IPS-18a (cell line): Measurements from ENCODE around the gene SELP.

Source experiments
- H3K27ac ChIP-seq: one replicate; pipeline ENCODE4 v1.5.1; 2013; ENCODE audit warnings: low read length
- H3K27me3 ChIP-seq: one replicate; pipeline ENCODE4 v1.6.1; 2013; ENCODE audit warnings: mild to moderate bottlenecking, low read length; ENCODE audit not compliant: control insufficient read depth, insufficient read depth
- H3K36me3 ChIP-seq: one replicate; pipeline ENCODE4 v1.6.1; 2013; ENCODE audit warnings: low read depth, low read length; ENCODE audit not compliant: control insufficient read depth
- H3K4me1 ChIP-seq: one replicate; pipeline ENCODE4 v1.6.1; 2013; ENCODE audit warnings: low read depth, low read length; ENCODE audit not compliant: control insufficient read depth
- H3K4me3 ChIP-seq: one replicate; pipeline ENCODE4 v1.5.1; 2013; ENCODE audit warnings: low read length
- H3K9ac ChIP-seq: one replicate; pipeline ENCODE4 v1.6.1; 2013; ENCODE audit warnings: mild to moderate bottlenecking, low read length, moderate library complexity
- H3K9me3 ChIP-seq: one replicate; pipeline ENCODE4 v1.6.1; 2013; ENCODE audit warnings: low read depth, low read length; ENCODE audit not compliant: control insufficient read depth

Gene SELP

GRCh38 chr1:169618367-169618766, 11.6 kb downstream of the SELP start:
- no peaks in the 10 kb centered on the region for H3K36me3 ChIP-seq
- no peaks in the 10 kb centered on the region for H3K4me1 ChIP-seq
- no peaks in the 10 kb centered on the region for H3K27me3 ChIP-seq
- no peak overlapping the region for H3K27ac ChIP-seq
- no peak overlapping the region for H3K9ac ChIP-seq
- no peak overlapping the region for H3K4me3 ChIP-seq
- no peaks in the 10 kb centered on the region for H3K9me3 ChIP-seq

- H3K27me3 ChIP-seq: no peaks in the 10 kb centered on the region
Observed at GRCh38 chr1:169615803-169616202, 14.1 kb downstream of the SELP start.

DNA sequence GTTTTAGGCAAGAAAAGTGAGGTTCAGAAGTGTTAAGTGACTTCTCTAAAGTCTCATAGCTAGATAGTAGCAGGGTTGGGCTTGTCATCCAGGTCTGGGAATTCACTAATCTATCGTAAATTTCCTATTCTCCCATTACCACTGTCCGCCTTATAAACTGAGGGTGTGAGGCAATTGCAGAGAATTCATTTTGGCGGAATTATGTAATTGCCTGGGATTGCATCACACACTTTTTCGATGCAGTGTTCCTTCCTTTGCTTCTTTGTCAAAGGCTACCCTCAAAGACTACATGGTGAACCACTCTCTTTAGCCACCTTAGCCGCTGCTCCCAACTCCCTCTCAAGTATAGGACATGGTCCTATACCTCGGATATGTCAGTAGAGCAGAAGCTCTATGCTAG, 19.1 kb downstream of the SELP start:
- no peak overlapping the region for H3K4me3 ChIP-seq
- no peak overlapping the region for H3K9ac ChIP-seq
- H3K27ac ChIP-seq: no peak overlapping the region
- no peaks in the 10 kb centered on the region for H3K27me3 ChIP-seq
- no peaks in the 10 kb centered on the region for H3K9me3 ChIP-seq
- H3K4me1 ChIP-seq: no peaks in the 10 kb centered on the region
- H3K36me3 ChIP-seq: no peaks in the 10 kb centered on the region

More at GRCh38 chr1:169615803-169616202, 14.1 kb downstream of the SELP start:
- Histone ChIP-seq H3K9me3 (no peaks in the 10 kb centered on the region), H3K36me3 (no peaks in the 10 kb centered on the region), H3K4me3 (no peak overlapping the region), H3K4me1 (no peaks in the 10 kb centered on the region), H3K9ac (no peak overlapping the region), H3K27ac (no peak overlapping the region)

- H3K4me1 ChIP-seq: no peaks in the 10 kb centered on the region
- H3K27ac ChIP-seq: no peak overlapping the region
- no peaks in the 10 kb centered on the region for H3K27me3 ChIP-seq
- no peak overlapping the region for H3K9ac ChIP-seq
- no peaks in the 10 kb centered on the region for H3K36me3 ChIP-seq
- no peak overlapping the region for H3K4me3 ChIP-seq
- no peaks in the 10 kb centered on the region for H3K9me3 ChIP-seq
Observed at GRCh38 chr1:169610108-169610507, 19.8 kb downstream of the SELP start.

GRCh38 chr1:169608226-169608625, 21.7 kb downstream of the SELP start:
- H3K4me1 ChIP-seq: no peaks in the 10 kb centered on the region
- no peaks in the 10 kb centered on the region for H3K36me3 ChIP-seq
- H3K4me3 ChIP-seq: no peak overlapping the region
- no peaks in the 10 kb centered on the region for H3K9me3 ChIP-seq
- H3K27me3 ChIP-seq: no peaks in the 10 kb centered on the region
- no peak overlapping the region for H3K27ac ChIP-seq
- no peak overlapping the region for H3K9ac ChIP-seq

DNA sequence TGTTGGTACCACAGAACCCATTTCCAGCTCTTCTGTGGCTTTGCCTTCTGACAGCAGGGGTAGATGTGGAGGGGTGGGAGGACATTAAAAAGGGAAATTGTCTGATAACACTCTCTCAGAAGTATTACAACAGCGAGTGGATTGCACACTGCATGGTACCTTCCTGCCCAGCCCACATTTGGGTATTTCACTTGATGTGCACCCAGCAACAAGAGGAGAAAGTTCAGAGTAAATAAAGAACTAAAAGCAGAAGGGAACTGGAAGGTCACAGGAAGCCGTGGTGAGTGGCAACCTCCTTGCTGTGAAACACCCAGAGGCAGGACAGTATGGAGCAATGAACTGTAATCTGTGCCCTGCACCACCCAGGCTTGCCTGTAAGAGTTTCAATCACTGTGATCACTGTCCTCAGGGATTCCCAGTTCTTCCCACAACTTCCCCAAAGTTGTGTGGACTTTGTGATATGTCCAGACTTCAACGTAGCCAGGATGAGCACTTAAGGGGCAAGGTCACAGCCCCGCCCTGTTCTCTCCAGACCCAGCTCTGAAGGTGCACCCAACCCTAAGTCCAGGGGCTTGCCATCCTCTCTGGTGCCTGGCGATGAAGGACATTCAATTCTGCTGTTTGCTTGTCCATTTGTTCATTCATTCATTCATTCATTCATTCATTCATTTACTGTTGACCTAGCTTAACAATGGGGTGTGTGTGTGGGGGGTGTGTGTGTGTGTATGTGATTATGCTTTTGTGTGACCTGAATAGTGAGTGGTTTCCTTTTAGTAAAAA, 25.0 kb downstream of the SELP start:
- no peaks in the 10 kb centered on the region for H3K9me3 ChIP-seq
- H3K36me3 ChIP-seq: no peaks in the 10 kb centered on the region
- H3K27ac ChIP-seq: no peak overlapping the region
- no peaks in the 10 kb centered on the region for H3K27me3 ChIP-seq
- no peak overlapping the region for H3K9ac ChIP-seq
- no peaks in the 10 kb centered on the region for H3K4me1 ChIP-seq
- H3K4me3 ChIP-seq: no peak overlapping the region

DNA sequence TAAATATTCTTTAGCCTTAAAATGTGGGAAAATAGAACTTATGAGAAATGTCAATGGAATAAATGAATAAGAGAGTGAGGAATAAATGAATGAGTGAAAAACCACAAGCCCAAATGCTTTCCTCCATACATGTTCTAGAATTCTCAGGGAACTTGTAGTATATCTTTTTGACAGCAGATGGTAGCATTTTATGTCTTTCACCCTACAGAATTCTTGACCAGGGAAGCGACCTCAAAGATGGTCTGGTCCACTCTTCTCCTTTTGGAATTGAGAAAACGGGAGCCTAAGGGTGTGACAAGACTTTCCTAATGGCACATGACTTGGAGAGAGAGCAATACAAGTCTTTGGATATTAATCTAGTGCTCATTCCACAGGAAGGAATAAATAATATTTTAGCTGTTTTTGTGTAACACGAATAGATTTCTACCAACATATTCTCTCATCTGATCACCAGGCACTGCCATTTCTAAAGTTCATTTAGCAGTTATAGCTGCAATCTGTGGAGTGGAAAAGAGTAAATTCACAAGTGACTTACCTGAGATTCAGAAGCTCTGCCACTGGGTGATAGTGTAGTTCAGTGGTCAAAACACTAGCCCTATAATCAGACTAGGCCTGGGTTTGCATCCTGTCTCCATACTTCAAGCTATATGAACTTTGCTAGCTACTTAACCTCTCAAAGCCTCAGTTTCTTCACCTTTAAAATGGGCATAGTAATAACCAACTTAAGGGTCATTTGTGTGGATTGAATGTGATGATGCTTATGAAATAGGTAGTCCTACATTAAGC, 28.6 kb downstream of the SELP start:
- no peaks in the 10 kb centered on the region for H3K9me3 ChIP-seq
- no peak overlapping the region for H3K4me3 ChIP-seq
- no peak overlapping the region for H3K27ac ChIP-seq
- H3K27me3 ChIP-seq: no peaks in the 10 kb centered on the region
- H3K4me1 ChIP-seq: no peaks in the 10 kb centered on the region
- no peaks in the 10 kb centered on the region for H3K36me3 ChIP-seq
- H3K9ac ChIP-seq: no peak overlapping the region

DNA sequence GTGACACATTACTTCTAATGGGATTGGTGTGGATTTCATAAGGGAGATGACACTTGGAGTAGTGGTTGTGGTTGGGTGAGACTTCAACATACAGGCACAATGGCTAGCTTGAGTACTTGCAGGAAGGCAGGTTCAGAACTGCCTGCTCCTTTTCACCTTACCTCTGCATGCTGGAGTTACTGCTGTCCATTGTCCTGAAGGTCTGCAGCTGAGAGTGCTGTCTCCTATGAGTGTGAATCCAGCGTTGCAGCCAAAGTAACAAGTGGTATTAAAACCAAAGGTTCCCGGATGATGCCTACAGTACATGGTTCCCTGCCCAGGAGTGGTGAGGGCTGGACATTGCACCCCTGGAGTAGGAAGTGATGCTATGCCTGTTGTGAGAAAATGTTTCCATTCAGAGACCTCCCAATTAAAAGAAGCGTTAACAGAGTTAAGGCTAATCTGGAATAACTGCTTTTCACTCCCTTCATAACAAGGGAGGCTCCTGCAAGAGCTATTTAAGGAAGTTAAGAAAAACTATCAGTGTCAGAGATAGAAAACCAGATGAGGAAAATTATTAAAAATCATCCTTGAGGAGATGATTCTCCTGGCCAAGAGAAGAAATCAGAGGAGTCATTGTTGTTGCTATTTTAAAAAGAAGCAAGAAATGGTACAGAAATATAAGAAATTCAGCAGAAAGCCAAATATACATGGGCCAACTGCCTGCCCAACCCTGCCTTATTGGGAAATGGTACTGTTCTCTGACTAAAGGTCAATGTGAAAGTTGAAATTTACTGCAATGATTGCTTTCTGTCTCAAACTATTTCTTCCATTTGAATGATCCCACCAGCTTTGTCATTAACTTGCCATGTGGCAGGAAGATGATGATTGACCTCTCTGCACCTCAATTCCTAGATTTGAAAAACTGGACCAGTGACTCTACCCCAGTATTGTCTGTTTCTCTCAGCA, 33.9 kb downstream of the SELP start:
- Histone ChIP-seq H3K9me3 (no peaks in the 10 kb centered on the region), H3K27ac (no peak overlapping the region), H3K4me3 (no peak overlapping the region), H3K36me3 (no peaks in the 10 kb centered on the region), H3K9ac (no peak overlapping the region), H3K27me3 (no peaks in the 10 kb centered on the region), H3K4me1 (no peaks in the 10 kb centered on the region)

DNA sequence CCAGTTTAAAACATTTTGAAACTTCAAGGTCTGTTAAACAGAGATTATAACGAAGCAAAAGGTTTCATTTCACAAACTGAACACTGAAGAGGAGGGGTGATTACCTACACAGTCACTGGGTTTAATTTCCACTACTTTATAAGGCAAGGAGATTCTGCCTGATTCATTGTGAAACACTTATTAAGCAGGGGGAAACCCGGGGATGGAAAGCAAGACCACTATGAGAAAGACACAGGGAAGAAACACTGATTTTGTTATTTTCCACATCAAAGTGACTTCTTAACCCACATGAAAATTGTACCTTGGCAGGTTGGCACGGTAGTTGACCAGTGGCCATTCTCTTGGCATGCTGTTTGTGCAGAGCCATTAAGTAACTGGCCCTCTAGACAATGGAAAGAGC, 35.5 kb downstream of the SELP start:
- H3K4me3 ChIP-seq: no peak overlapping the region

DNA sequence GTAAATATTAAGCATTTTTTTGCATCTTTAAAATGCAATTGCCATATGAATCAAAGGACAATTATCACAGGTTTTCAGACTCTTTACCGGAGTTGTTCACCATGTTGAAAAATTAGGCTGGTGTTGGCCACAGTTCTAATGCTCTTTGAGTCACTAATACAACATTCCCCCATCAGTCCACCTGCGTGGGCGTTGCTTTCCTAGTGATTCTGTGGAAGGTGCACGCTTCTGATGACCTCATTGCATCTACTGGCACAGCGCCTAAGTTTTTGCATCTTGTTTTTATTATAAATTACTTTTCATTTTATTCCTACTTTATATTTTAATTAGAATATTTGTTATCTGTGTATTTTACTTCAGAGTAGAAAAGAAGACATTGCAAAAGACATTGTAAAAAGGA, 39.0 kb downstream of the SELP start:
- H3K27ac ChIP-seq: no peak overlapping the region

More for the DNA sequence above, 35.5 kb downstream of the SELP start:
- H3K27me3 ChIP-seq: no peaks in the 10 kb centered on the region
- H3K27ac ChIP-seq: no peak overlapping the region
- H3K4me1 ChIP-seq: no peaks in the 10 kb centered on the region
- H3K36me3 ChIP-seq: no peaks in the 10 kb centered on the region
- no peaks in the 10 kb centered on the region for H3K9me3 ChIP-seq
- no peak overlapping the region for H3K9ac ChIP-seq

GRCh38 chr1:169588785-169589485, 41.0 kb downstream of the SELP start:
- no peaks in the 10 kb centered on the region for H3K9me3 ChIP-seq
- H3K4me3 ChIP-seq: no peak overlapping the region
- H3K36me3 ChIP-seq: no peaks in the 10 kb centered on the region
- no peaks in the 10 kb centered on the region for H3K4me1 ChIP-seq
- peaks cover 4% of the 10 kb centered on the region for H3K27me3 ChIP-seq
- no peak overlapping the region for H3K9ac ChIP-seq
- no peak overlapping the region for H3K27ac ChIP-seq

More for the DNA sequence above, 39.0 kb downstream of the SELP start:
- Histone ChIP-seq H3K4me1 (no peaks in the 10 kb centered on the region), H3K36me3 (no peaks in the 10 kb centered on the region), H3K27me3 (peaks cover 1% of the 10 kb centered on the region), H3K9ac (no peak overlapping the region), H3K9me3 (no peaks in the 10 kb centered on the region), H3K4me3 (no peak overlapping the region)
